Measurements from ENCODE around the gene ABCG5.

- no peak for TF ChIP-seq EZH2phosphoT487 (IDR thresholded peaks at IDR 0.05; ENCODE audit: low read length)
- no peak for TF ChIP-seq CTCF (IDR thresholded peaks at IDR 0.05; ENCODE audit: low read length)
- TF ChIP-seq EZH2 (optimal IDR thresholded peaks at IDR 0.05; ENCODE audit: low read depth, low read length), result no peak
These were observed 16.7 kb upstream of the ABCG5 start for GRCh38 chr2:43855292-43855691.

Data from MM.1S (cell line).